Erythroblast (primary cell): ENCODE data around the gene SLC20A1.

Experiments
- GATA1 ChIP-seq: IDR thresholded peaks from 2 replicates; pipeline ENCODE4 v1.6.1; 2011; ENCODE audit warnings: low read depth, mild to moderate bottlenecking, control low read depth, low read length, moderate library complexity
- POLR2A ChIP-seq: IDR thresholded peaks from 2 replicates; pipeline ENCODE4 v1.6.1; 2011; ENCODE audit warnings: mild to moderate bottlenecking, low read length

GRCh38 chr2:112603731-112604130 is 42.0 kb upstream of the SLC20A1 start:
- TF ChIP-seq POLR2A (no peak), GATA1 (no peak)
